Measurements from ENCODE around the gene SMIM23.
A peak's percentile ranks its signal among the peaks of the same experiment; 100 is the strongest.

GRCh38 chr5:171783051-171783450 lies 2.6 kb upstream of the SMIM23 start:
- TF ChIP-seq CTCF (conservative IDR thresholded peaks at IDR 0.05; ENCODE audit: low read depth, low read length) (no peak), RCOR1 (IDR thresholded peaks at IDR 0.05; ENCODE audit: insufficient replicate concordance, low read length) (no peak), FOS (IDR thresholded peaks at IDR 0.05; ENCODE audit: low read depth, low read length) (peak; percentile 30; the same call in 1 of the 2 replicates), BHLHE40 (IDR thresholded peaks at IDR 0.05; ENCODE audit: low read depth, low read length) (no peak), POLR2A (IDR thresholded peaks at IDR 0.05; ENCODE audit: low read depth, low read length) (no peak), SMC3 (IDR thresholded peaks at IDR 0.05; ENCODE audit: low read depth, low read length) (no peak), MXI1 (IDR thresholded peaks at IDR 0.05; ENCODE audit: borderline replicate concordance, low read depth, low read length) (no peak), USF2 (IDR thresholded peaks at IDR 0.05; ENCODE audit: low read depth, low read length) (no peak)
